ENCODE results near the gene MMP23B. TPM values are rescaled to one million over a fixed set of nuclear protein-coding genes. Genes with fewer than 3 reads are reported as not detected.

Gene MMP23B
- total and polyA plus RNA-seq, 2 of the 8 experiments (the other 6 are each of a cell fraction or from before 2014, with no cell fraction given): 9.2 to 14.6 TPM

GRCh38 chr1:1621173-1622009, 10.6 kb upstream of the MMP23B start (continued):
- TF ChIP-seq, protein P1, sequence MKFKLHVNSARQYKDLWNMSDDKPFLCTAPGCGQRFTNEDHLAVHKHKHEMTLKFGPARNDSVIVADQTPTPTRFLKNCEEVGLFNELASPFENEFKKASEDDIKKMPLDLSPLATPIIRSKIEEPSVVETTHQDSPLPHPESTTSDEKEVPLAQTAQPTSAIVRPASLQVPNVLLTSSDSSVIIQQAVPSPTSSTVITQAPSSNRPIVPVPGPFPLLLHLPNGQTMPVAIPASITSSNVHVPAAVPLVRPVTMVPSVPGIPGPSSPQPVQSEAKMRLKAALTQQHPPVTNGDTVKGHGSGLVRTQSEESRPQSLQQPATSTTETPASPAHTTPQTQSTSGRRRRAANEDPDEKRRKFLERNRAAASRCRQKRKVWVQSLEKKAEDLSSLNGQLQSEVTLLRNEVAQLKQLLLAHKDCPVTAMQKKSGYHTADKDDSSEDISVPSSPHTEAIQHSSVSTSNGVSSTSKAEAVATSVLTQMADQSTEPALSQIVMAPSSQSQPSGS (IDR thresholded peaks at IDR 0.05; ENCODE audit: low read length): no peak
- TF ChIP-seq ATF3 (IDR thresholded peaks at IDR 0.05; ENCODE audit: insufficient read depth, low read depth, low read length): no peak
- no peak for TF ChIP-seq HDAC2 (IDR thresholded peaks at IDR 0.05; ENCODE audit: borderline replicate concordance in 1 of 2, low read depth in 2 of 2, low read length in 2 of 2)
- TF ChIP-seq RNF2 (IDR thresholded peaks at IDR 0.05; ENCODE audit: borderline replicate concordance, low read depth, low read length, missing control alignments, poor library complexity, severe bottlenecking): no peak
- TF ChIP-seq RAD21 (IDR thresholded peaks at IDR 0.05 in 1 of 2, conservative IDR thresholded peaks at IDR 0.05 in 1 of 2; ENCODE audit: low read depth in 2 of 2, low read length in 2 of 2): no peak
